ENCODE results near the gene HSDL2.

HSDL2 gene

GRCh38 chr9:112377087-112377486, 2.8 kb upstream of the HSDL2 start:
- Histone ChIP-seq H3K27me3 (ENCODE audit: control insufficient read depth in 3 of 3, insufficient read depth in 3 of 3, low read depth in 1 of 3, low read length in 3 of 3) (peaks cover 0 to 2% (median 0%) of the 10 kb centered on the region in 3 experiments), H2BK12ac (ENCODE audit: low read length) (no peak overlapping the region), H3K79me1 (ENCODE audit: low read depth, low read length) (peaks cover 9% of the 10 kb centered on the region), H3K4me1 (ENCODE audit: control insufficient read depth in 2 of 2, insufficient read depth in 1 of 2, low read depth in 1 of 2, low read length in 2 of 2) (peaks cover 6 to 7% of the 10 kb centered on the region in 2 donors), H4K91ac (ENCODE audit: low read depth, low read length, poor library complexity) (no peak overlapping the region), H2BK120ac (ENCODE audit: low read depth, low read length) (no peak overlapping the region), H3K23ac (ENCODE audit: low read depth, low read length, poor library complexity) (no peak overlapping the region), H3K14ac (ENCODE audit: low read length) (no peak overlapping the region), H3K4me2 (ENCODE audit: insufficient read depth, low read length, poor library complexity, severe bottlenecking) (peak overlapping the region; percentile 18), H4K8ac (ENCODE audit: low read depth, low read length) (no peak overlapping the region), H2BK5ac (ENCODE audit: low read length) (no peak overlapping the region), H3K4ac (ENCODE audit: low read length) (no peak overlapping the region), H3K18ac (ENCODE audit: low read length) (no peak overlapping the region), H2AFZ (ENCODE audit: low read length) (no peak overlapping the region), H2BK15ac (ENCODE audit: low read length) (no peak overlapping the region), H3K9ac (ENCODE audit: low read depth, low read length, poor library complexity) (no peak overlapping the region), H3K27ac (replicated peaks; ENCODE audit: low read length) (no peak overlapping the region), H3K36me3 (replicated peaks in 1 of 2; ENCODE audit: control insufficient read depth in 2 of 2, insufficient read depth in 2 of 2, low read length in 2 of 2) (peaks cover 0 to 3% of the 10 kb centered on the region in 2 donors), H3K9me3 (replicated peaks in 1 of 2; ENCODE audit: control insufficient read depth in 2 of 2, insufficient read depth in 1 of 2, low read depth in 1 of 2, low read length in 2 of 2) (peaks cover 0 to 10% of the 10 kb centered on the region in 2 donors), H2AK5ac (ENCODE audit: low read depth, low read length) (no peak overlapping the region), H3K4me3 (ENCODE audit: low read length in 2 of 2) (no peak overlapping the region)
- DNase-seq (ENCODE audit: low spot score), result no peak
- WGBS, 2 donors (ENCODE audit: extremely low coverage in 2 of 2, insufficient read length in 2 of 2, insufficient replicate concordance in 1 of 2), result no CpG with 5 or more reads among the region's 2 CpGs

- no peak overlapping the region for H3K4ac ChIP-seq (ENCODE audit: low read length)
- peaks cover 9% of the 10 kb centered on the region for H3K79me1 ChIP-seq (ENCODE audit: low read depth, low read length)
- no peak for DNase-seq (ENCODE audit: low spot score)
- H2BK120ac ChIP-seq (ENCODE audit: low read depth, low read length), result no peak overlapping the region
- peaks cover 6 to 7% of the 10 kb centered on the region in 2 donors for H3K4me1 ChIP-seq (ENCODE audit: control insufficient read depth in 2 of 2, insufficient read depth in 1 of 2, low read depth in 1 of 2, low read length in 2 of 2)
- no peak overlapping the region for H3K4me2 ChIP-seq (ENCODE audit: insufficient read depth, low read length, poor library complexity, severe bottlenecking)
- H2AK5ac ChIP-seq (ENCODE audit: low read depth, low read length), result no peak overlapping the region
- peaks cover 0 to 2% (median 0%) of the 10 kb centered on the region in 3 experiments for H3K27me3 ChIP-seq (ENCODE audit: control insufficient read depth in 3 of 3, insufficient read depth in 3 of 3, low read depth in 1 of 3, low read length in 3 of 3)
- H3K4me3 ChIP-seq (ENCODE audit: low read length in 2 of 2), result no peak overlapping the region
- H3K27ac ChIP-seq (replicated peaks; ENCODE audit: low read length), result no peak overlapping the region
- no peak overlapping the region for H2AFZ ChIP-seq (ENCODE audit: low read length)
- no peak overlapping the region for H3K9ac ChIP-seq (ENCODE audit: low read depth, low read length, poor library complexity)
- no peak overlapping the region for H4K91ac ChIP-seq (ENCODE audit: low read depth, low read length, poor library complexity)
- no peak overlapping the region for H3K23ac ChIP-seq (ENCODE audit: low read depth, low read length, poor library complexity)
- H3K9me3 ChIP-seq (replicated peaks in 1 of 2; ENCODE audit: control insufficient read depth in 2 of 2, insufficient read depth in 1 of 2, low read depth in 1 of 2, low read length in 2 of 2), result peaks cover 0 to 10% of the 10 kb centered on the region in 2 donors
- no peak overlapping the region for H2BK15ac ChIP-seq (ENCODE audit: low read length)
- H2BK12ac ChIP-seq (ENCODE audit: low read length), result no peak overlapping the region
- H3K36me3 ChIP-seq (replicated peaks in 1 of 2; ENCODE audit: control insufficient read depth in 2 of 2, insufficient read depth in 2 of 2, low read length in 2 of 2), result peaks cover 0 to 3% of the 10 kb centered on the region in 2 donors
- H4K8ac ChIP-seq (ENCODE audit: low read depth, low read length), result no peak overlapping the region
- no peak overlapping the region for H2BK5ac ChIP-seq (ENCODE audit: low read length)
- H3K18ac ChIP-seq (ENCODE audit: low read length), result no peak overlapping the region
- no CpG with 5 or more reads among the region's 1 CpG for WGBS, 2 donors (ENCODE audit: extremely low coverage in 2 of 2, insufficient read length in 2 of 2, insufficient replicate concordance in 1 of 2)
- H3K14ac ChIP-seq (ENCODE audit: low read length), result no peak overlapping the region
Observed at GRCh38 chr9:112377684-112378327, 2.1 kb upstream of the HSDL2 start.

GRCh38 chr9:112378328-112379176, 1.4 kb upstream of the HSDL2 start:
- Histone ChIP-seq H3K36me3 (replicated peaks in 1 of 2; ENCODE audit: control insufficient read depth in 2 of 2, insufficient read depth in 2 of 2, low read length in 2 of 2) (peaks cover 0 to 3% of the 10 kb centered on the region in 2 donors), H3K27me3 (ENCODE audit: control insufficient read depth in 3 of 3, insufficient read depth in 3 of 3, low read depth in 1 of 3, low read length in 3 of 3) (peaks cover 0 to 2% (median 0%) of the 10 kb centered on the region in 3 experiments), H2BK12ac (ENCODE audit: low read length) (no peak overlapping the region), H3K4ac (ENCODE audit: low read length) (no peak overlapping the region), H3K23ac (ENCODE audit: low read depth, low read length, poor library complexity) (no peak overlapping the region), H2BK15ac (ENCODE audit: low read length) (no peak overlapping the region), H2AK5ac (ENCODE audit: low read depth, low read length) (no peak overlapping the region), H3K18ac (ENCODE audit: low read length) (no peak overlapping the region), H3K4me2 (ENCODE audit: insufficient read depth, low read length, poor library complexity, severe bottlenecking) (peak overlapping the region; percentile 57), H3K4me1 (ENCODE audit: control insufficient read depth in 2 of 2, insufficient read depth in 1 of 2, low read depth in 1 of 2, low read length in 2 of 2) (peaks cover 6 to 7% of the 10 kb centered on the region in 2 donors), H2AFZ (ENCODE audit: low read length) (peak overlapping the region; percentile 92), H2BK5ac (ENCODE audit: low read length) (no peak overlapping the region), H3K4me3 (ENCODE audit: low read length in 2 of 2) (peak overlapping the region; percentile 91 to 96), H3K27ac (replicated peaks; ENCODE audit: low read length) (no peak overlapping the region), H3K9ac (ENCODE audit: low read depth, low read length, poor library complexity) (peak overlapping the region; percentile 21), H3K9me3 (replicated peaks in 1 of 2; ENCODE audit: control insufficient read depth in 2 of 2, insufficient read depth in 1 of 2, low read depth in 1 of 2, low read length in 2 of 2) (peaks cover 0 to 10% of the 10 kb centered on the region in 2 donors), H4K91ac (ENCODE audit: low read depth, low read length, poor library complexity) (no peak overlapping the region), H4K8ac (ENCODE audit: low read depth, low read length) (no peak overlapping the region), H3K14ac (ENCODE audit: low read length) (peak overlapping the region; percentile 8), H2BK120ac (ENCODE audit: low read depth, low read length) (no peak overlapping the region), H3K79me1 (ENCODE audit: low read depth, low read length) (peaks cover 9% of the 10 kb centered on the region)
- no CpG with 5 or more reads among the region's 27 CpGs for WGBS, 2 donors (ENCODE audit: extremely low coverage in 2 of 2, insufficient read length in 2 of 2, insufficient replicate concordance in 1 of 2)
- DNase-seq (ENCODE audit: low spot score), result no peak
